Osteocyte (in vitro differentiated cells): ENCODE data around the gene VSTM2L. TPM values are rescaled to one million over a fixed set of nuclear protein-coding genes. Genes with fewer than 3 reads are reported as not detected.

ENCODE experiments used
- DNase-seq: peaks from one replicate; pipeline ENCODE4 v3.0.0; 2021; ENCODE audit warnings: mixed read lengths; ENCODE audit not compliant: unreplicated experiment; ENCODE audit errors: extremely low spot score
- H3K27ac Mint-ChIP-seq: one replicate; pipeline ENCODE4 v1.8.0; 2021; ENCODE audit warnings: mild to moderate bottlenecking, mixed read lengths; ENCODE audit not compliant: unreplicated experiment
- H3K27me3 Mint-ChIP-seq: one replicate; pipeline ENCODE4 v1.8.0; 2021; ENCODE audit warnings: mixed read lengths; ENCODE audit not compliant: unreplicated experiment
- H3K36me3 Mint-ChIP-seq: one replicate; pipeline ENCODE4 v1.8.0; 2021; ENCODE audit warnings: mixed read lengths; ENCODE audit not compliant: unreplicated experiment
- H3K4me1 Mint-ChIP-seq: one replicate; pipeline ENCODE4 v1.8.0; 2021; ENCODE audit warnings: mixed read lengths; ENCODE audit not compliant: unreplicated experiment
- H3K4me3 Mint-ChIP-seq: one replicate; pipeline ENCODE4 v1.8.0; 2021; ENCODE audit warnings: mild to moderate bottlenecking, moderate library complexity, mixed read lengths; ENCODE audit not compliant: unreplicated experiment
- H3K9me3 Mint-ChIP-seq: one replicate; pipeline ENCODE4 v1.8.0; 2021; ENCODE audit warnings: mixed read lengths; ENCODE audit not compliant: unreplicated experiment
- total RNA-seq: library from RNA; stranded (reverse); gene quantifications from 2 replicates; pipeline ENCODE4 v1.2.1, GENCODE V29; 2021
- TF ChIP-seq, protein P1 (sequence below): fragments of 200-600 bp; sonication (generic); IDR thresholded peaks from 2 replicates; pipeline ENCODE4 v1.5.0; 2021; ENCODE audit warnings: antibody characterized with exemption, mild to moderate bottlenecking, moderate library complexity

VSTM2L gene
- total RNA-seq, 1 donor from 2014 or later: 14.7 TPM

DNA sequence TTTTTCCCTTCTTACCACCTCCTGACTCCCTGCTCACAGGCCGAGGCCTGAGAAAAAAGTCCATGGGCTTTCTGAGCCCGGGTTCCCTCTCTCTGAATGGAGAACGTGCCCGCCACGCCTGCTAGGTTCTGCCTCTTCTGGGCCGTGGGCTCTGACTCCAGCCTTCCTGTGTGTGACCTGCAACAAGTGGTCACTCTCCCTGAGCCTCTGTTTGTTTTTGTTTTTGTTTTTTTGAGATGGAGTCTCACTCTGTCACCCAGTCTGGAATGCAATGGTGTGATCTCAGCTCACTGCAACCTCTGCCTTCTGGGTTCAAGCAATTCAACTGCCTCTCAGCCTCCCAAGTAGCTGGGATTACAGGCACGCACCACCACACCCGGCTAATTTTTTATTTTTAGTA is 17.9 kb upstream of the VSTM2L start:
- no peak overlapping the region for H3K27ac Mint-ChIP-seq
- no peaks in the 10 kb centered on the region for H3K4me1 Mint-ChIP-seq

DNA sequence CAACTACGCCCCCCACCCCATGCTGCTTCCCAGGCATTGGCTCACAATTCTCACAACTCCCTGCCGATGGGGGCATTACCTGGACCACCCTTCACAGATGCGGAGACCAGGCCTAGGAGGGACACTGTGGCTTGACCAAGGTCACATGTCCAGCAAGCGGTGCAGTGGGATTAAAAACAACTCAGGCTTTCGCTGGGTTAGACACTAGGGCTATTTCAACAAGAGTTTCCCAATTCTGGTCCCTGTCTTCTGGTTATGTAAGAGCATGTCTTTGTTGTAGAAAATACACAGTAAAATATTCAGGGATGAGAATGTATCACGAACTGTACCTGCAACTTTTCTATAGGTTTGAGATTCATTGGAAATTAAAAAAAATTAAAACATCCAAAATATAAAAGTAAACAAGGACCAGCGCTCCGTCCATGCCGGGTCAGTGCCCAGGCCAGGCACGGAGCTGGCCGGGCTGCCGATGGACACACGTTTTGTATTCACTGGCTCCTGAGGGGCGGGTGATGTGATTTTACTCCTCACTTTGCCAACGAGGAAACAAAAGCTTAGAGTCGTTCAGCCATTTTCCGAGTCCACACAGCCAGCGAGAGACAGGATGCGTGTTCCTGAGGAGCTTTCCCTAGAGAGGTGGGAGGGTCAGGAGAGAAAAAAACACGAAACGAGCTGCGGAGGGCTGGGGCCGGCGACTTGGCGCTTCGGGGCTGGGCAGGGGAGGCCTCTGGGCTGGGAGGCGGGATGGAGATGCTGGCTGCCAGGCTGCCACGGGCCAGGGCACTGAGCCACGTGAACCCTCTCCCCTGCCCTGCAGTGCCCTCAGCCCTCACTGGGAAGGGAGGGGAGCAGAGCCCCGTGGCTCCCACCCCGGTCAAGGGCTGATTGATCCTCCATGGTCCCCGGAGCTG is 17.1 kb upstream of the VSTM2L start:
- Mint-ChIP-seq H3K27ac (no peak overlapping the region), H3K4me3 (no peak overlapping the region), H3K4me1 (no peaks in the 10 kb centered on the region), H3K36me3 (no peaks in the 10 kb centered on the region), H3K9me3 (no peaks in the 10 kb centered on the region), H3K27me3 (peaks cover 20% of the 10 kb centered on the region)
- TF ChIP-seq, protein P1, sequence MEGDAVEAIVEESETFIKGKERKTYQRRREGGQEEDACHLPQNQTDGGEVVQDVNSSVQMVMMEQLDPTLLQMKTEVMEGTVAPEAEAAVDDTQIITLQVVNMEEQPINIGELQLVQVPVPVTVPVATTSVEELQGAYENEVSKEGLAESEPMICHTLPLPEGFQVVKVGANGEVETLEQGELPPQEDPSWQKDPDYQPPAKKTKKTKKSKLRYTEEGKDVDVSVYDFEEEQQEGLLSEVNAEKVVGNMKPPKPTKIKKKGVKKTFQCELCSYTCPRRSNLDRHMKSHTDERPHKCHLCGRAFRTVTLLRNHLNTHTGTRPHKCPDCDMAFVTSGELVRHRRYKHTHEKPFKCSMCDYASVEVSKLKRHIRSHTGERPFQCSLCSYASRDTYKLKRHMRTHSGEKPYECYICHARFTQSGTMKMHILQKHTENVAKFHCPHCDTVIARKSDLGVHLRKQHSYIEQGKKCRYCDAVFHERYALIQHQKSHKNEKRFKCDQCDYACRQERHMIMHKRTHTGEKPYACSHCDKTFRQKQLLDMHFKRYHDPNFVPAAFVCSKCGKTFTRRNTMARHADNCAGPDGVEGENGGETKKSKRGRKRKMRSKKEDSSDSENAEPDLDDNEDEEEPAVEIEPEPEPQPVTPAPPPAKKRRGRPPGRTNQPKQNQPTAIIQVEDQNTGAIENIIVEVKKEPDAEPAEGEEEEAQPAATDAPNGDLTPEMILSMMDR: no peak
- no peak for DNase-seq

More for the DNA sequence above, 17.9 kb upstream of the VSTM2L start:
- TF ChIP-seq, protein P1: no peak
- Mint-ChIP-seq H3K9me3 (no peaks in the 10 kb centered on the region), H3K4me3 (no peak overlapping the region), H3K27me3 (peaks cover 16% of the 10 kb centered on the region), H3K36me3 (no peaks in the 10 kb centered on the region)
- DNase-seq: no peak

DNA sequence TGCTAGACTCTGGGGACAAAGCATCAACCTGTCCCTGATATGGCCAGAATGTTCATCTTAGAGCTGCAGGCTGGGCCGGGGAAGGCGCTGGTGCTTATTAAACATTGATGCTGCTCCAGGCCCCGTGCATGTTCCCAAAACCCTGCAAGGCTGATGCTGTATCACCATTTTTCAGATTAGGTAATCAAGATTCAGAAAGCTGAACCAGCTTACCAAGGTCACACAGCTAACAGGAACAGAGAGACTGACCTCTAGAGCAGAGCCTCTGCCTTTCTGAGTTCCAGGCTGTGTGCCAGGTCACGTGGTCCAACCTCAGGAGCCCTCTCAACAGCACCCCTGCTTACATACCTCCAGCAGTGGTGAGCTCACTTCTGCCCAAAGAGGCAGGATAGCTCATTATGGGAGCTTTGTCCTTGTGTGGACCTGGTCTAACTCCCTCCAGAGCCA is 16.1 kb upstream of the VSTM2L start:
- peaks cover 15% of the 10 kb centered on the region for H3K27me3 Mint-ChIP-seq
- TF ChIP-seq, protein P1: no peak
- no peaks in the 10 kb centered on the region for H3K4me1 Mint-ChIP-seq
- no peak overlapping the region for H3K4me3 Mint-ChIP-seq
- DNase-seq: no peak
- no peaks in the 10 kb centered on the region for H3K9me3 Mint-ChIP-seq
- no peaks in the 10 kb centered on the region for H3K36me3 Mint-ChIP-seq
- H3K27ac Mint-ChIP-seq: no peak overlapping the region

DNA sequence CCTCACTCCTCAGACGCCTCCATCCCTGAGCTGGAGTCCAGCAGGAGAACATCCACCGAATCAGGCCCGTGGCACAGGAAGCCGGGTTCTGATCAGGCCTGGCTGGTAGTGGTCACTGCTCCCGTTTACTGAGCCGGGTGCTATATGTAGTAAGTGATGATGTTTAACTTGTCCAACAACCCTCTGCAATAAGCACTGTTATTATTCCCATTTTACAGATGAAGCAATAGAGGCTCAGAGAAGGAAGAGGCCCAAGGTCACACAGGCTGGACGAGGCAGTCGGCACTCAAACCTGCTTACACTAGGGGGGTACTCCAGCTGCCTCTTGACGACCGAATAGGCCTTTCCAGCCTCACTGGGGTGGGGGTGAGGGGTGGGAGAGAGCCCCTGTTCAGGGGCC is 14.3 kb upstream of the VSTM2L start:
- TF ChIP-seq, protein P1: no peak
- Mint-ChIP-seq H3K9me3 (no peaks in the 10 kb centered on the region), H3K27me3 (peaks cover 16% of the 10 kb centered on the region), H3K27ac (no peak overlapping the region), H3K4me3 (no peak overlapping the region), H3K36me3 (peaks cover 2% of the 10 kb centered on the region), H3K4me1 (no peaks in the 10 kb centered on the region)
- DNase-seq: no peak

DNA sequence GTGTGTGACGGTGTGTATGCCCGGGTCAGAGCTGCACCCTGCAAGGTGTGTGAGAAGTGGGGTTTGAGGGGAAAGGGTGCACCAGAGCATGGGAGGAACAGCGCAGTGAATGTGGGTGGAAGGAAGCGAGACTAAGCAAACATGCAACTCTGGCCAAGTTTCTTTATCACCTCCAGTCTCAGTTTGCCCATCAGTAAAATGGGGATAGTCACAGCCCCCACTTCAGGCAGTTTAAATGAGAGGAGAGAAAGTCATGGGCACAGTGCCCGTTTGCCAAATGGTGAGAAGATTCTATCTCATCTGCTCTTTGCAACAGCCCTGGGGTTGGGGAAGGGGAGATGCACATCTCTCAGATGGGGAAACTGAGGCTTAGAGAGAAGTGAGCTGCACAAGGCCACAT is 12.8 kb upstream of the VSTM2L start:
- H3K4me1 Mint-ChIP-seq: no peaks in the 10 kb centered on the region
- H3K27ac Mint-ChIP-seq: no peak overlapping the region
- H3K27me3 Mint-ChIP-seq: peaks cover 16% of the 10 kb centered on the region
- DNase-seq: no peak
- TF ChIP-seq, protein P1: no peak
- no peaks in the 10 kb centered on the region for H3K9me3 Mint-ChIP-seq
- H3K4me3 Mint-ChIP-seq: no peak overlapping the region
- H3K36me3 Mint-ChIP-seq: peaks cover 2% of the 10 kb centered on the region
